COR-L47 (cell line): ENCODE results near the gene KRTAP2-4.
A peak's percentile ranks its signal among the peaks of the same experiment; 100 is the strongest.
"Not testable (repeated sequence)": the region's sequence is repeated elsewhere in the genome, so short reads cannot be mapped to it uniquely, and the experiment has no call there.

Source experiments
- DNase-seq: peaks from one replicate; lab custom pipeline; 2025; lab: John Stamatoyannopoulos, UW

Gene KRTAP2-4

GRCh38 chr17:41071606-41072360 lies 6.1 kb upstream of the KRTAP2-4 start:
- no peak for DNase-seq

GRCh38 chr17:41069031-41069430 lies 3.4 kb upstream of the KRTAP2-4 start:
- DNase-seq, result no peak

GRCh38 chr17:41067281-41067680 lies 1.6 kb upstream of the KRTAP2-4 start:
- no peak for DNase-seq

- DNase-seq, result not testable (repeated sequence)
Measured at GRCh38 chr17:41065016-41065689, 526 bp downstream of the KRTAP2-4 start.

GRCh38 chr17:41064301-41064700 lies 1.4 kb downstream of the KRTAP2-4 start:
- DNase-seq, result no peak

- DNase-seq, result no peak
Measured at GRCh38 chr17:41063449-41063848, 2.2 kb downstream of the KRTAP2-4 start.

GRCh38 chr17:41061964-41062363 lies 3.7 kb downstream of the KRTAP2-4 start:
- no peak for DNase-seq

GRCh38 chr17:41060052-41060604 lies 5.6 kb downstream of the KRTAP2-4 start, which contains the start of gene KRTAP2-3:
TSS of gene KRTAP2-3 (minus strand) at chr17:41060114. CDS start at chr17:41060050, 64 bp downstream.
- no peak for DNase-seq

GRCh38 chr17:41059276-41060051 lies 6.2 kb downstream of the KRTAP2-4 start:
- DNase-seq, result not testable (repeated sequence)

GRCh38 chr17:41058741-41059140 lies 6.9 kb downstream of the KRTAP2-4 start:
- no peak for DNase-seq

- DNase-seq, result no peak
Measured at GRCh38 chr17:41057547-41057946, 8.1 kb downstream of the KRTAP2-4 start.

- DNase-seq, result not testable (repeated sequence)
Measured at GRCh38 chr17:41055130-41055529, 10.5 kb downstream of the KRTAP2-4 start, which contains the start of gene KRTAP2-2. TSS of gene KRTAP2-2 (minus strand) at chr17:41055230. CDS start at chr17:41055211, 19 bp downstream.

- DNase-seq, result not testable (repeated sequence)
Measured at GRCh38 chr17:41054556-41054955, 11.1 kb downstream of the KRTAP2-4 start.

- DNase-seq, result no peak
Measured at GRCh38 chr17:41054025-41054424, 11.7 kb downstream of the KRTAP2-4 start.

GRCh38 chr17:41052566-41052965 lies 13.1 kb downstream of the KRTAP2-4 start:
- DNase-seq, result no peak

- DNase-seq, result no peak
Measured at GRCh38 chr17:41049110-41049509, 16.6 kb downstream of the KRTAP2-4 start.

- no peak for DNase-seq
Measured at GRCh38 chr17:41048441-41048840, 17.2 kb downstream of the KRTAP2-4 start.

GRCh38 chr17:41046735-41047465 lies 18.8 kb downstream of the KRTAP2-4 start, which contains the start of gene KRTAP2-1:
TSS of gene KRTAP2-1 (minus strand) at chr17:41047316. CDS start at chr17:41047267, 49 bp downstream.
- not testable (repeated sequence) for DNase-seq

- no peak for DNase-seq
Measured at GRCh38 chr17:41042953-41043352, 22.7 kb downstream of the KRTAP2-4 start.

GRCh38 chr17:41040783-41041571 lies 24.7 kb downstream of the KRTAP2-4 start, which contains the start of gene KRTAP1-1:
TSS of gene KRTAP1-1 (minus strand) at chr17:41041450. CDS start at chr17:41041397, 53 bp downstream.
- peak; percentile 64 for DNase-seq
